ENCODE data around the gene AGBL1.
"Not testable (repeated sequence)": the region's sequence is repeated elsewhere in the genome, so short reads cannot be mapped to it uniquely, and the experiment has no call there.

The AGBL1 gene

DNA sequence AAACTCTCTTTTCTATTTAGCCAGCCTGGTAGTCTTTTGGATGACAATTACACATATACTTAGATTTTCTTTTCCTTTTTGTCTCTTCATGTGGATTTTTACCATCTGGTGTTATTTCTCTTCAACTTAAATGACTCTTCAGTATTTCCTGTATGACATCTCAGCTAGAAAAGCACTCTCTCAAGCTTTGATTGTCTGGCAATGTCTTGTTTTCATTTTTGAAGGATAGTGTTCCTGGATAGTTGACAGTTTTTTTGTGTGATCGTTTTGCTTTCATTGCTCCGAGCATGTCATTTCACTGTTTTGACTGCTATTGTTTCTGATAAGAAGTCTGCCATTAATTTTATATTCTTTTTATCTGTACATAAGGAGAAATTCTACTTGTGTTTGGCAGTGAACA lies 766.4 kb downstream of the AGBL1 start:
- no peak for DNase-seq

DNA sequence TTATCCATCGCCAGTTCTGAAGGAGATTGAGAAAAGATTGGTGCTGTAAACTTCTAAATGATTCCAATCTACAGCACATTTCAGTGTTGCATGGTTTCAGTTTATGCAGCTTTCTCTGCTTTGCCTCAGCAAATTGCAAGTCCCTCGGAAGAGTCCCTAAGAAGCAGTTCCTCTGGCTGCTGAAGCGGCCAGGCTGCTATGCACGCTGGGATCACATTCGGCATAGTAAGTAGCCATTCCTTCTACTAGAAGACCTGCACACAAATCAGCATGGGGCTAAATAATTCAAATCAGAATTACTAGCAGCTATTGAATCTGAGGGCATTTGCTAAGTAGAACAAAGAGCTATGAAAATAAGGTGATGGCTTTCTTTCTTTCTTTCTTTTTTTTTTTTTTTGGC lies 769.5 kb downstream of the AGBL1 start:
- DNase-seq: no peak

DNA sequence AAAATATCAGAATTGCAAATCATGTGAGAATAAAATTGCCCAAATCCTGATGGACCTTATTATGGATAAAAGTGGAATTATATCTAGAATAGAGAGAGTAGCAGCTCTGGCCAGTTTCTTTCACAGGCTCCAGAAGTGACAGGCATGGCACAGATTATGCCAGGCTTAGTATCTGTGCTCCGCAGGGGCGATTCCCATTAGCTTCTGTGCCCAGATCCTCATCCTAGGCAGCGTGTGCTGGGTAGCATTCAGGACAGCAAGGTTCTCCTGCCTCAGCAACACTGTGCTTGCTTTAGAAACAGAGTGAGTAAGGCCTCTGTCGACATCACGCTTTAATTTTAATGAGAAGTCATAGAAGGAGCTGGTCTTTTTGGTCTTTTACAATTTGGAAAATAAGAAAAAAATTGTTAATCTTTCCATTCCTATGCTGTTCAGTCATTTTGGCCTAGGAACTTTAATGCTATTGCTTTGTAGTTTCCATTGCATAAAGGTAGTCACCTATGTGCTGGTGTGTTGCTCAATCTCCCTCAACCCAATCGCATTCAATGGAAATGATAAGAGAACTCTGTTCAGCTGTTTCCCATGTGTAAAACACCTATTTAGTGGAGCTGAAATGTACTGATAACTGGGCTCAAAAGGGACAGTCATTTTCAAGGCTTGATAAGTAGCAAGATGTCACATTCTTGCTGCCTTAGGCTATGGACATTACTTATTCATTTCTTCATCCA lies 770.1 kb downstream of the AGBL1 start:
- DNase-seq: no peak

DNA sequence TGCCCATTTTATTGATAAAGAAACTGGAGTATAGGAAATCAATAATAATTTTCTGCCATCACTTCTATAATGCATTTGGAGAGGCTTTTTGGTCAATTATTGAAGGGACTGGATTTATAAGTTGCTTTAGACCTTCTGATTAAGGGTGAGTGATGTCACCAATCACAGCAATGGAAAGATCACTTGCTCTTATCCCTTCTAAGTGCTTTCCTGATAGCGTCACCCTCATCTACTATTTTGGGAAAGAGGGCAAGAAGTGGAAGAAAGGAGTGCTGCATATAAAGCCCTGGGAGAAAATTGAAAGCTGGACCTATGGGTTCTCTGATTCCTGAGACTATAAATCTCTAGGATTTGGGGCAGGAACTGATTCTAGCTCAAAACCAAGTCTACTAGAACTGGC lies 771.3 kb downstream of the AGBL1 start:
- no peak for DNase-seq

DNA sequence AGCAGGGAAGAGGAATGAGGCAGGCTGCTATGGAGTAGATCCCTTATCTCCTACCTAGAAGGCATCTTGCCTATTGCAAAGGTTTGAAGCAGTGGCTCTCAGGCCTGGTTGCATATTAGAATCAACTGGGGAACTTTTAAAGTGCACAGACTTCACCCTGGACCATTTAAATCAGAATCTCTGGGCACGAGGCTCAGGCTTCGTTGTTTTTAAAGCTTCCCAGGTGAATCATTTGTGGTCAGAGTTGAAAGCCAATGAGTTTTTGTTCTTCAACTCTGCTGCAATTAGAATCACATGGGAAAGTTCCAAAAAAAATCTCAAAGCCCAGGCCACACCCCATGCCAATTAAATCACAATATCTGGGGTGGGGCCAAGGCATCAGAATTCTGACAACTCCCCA lies 773.1 kb downstream of the AGBL1 start:
- no peak for DNase-seq

DNA sequence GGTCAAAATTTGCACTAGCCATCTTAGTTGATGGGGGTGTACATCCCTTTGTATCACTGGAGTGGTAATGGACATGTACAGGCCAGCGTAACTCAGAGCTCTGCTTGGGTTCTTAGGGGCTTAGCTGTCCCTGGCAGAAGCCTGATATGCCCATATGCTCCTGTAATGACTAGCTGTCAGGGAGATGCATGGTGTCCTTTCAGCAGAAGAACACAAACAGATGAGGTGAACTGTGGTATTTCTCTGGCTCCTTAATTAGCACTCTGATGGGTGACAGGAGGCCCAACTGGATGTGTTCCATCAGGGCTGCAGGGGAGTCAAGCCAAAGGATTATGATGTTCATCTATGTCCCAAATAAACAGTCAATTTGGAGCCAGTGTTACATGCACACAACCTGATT lies 774.5 kb downstream of the AGBL1 start:
- no peak for DNase-seq

DNA sequence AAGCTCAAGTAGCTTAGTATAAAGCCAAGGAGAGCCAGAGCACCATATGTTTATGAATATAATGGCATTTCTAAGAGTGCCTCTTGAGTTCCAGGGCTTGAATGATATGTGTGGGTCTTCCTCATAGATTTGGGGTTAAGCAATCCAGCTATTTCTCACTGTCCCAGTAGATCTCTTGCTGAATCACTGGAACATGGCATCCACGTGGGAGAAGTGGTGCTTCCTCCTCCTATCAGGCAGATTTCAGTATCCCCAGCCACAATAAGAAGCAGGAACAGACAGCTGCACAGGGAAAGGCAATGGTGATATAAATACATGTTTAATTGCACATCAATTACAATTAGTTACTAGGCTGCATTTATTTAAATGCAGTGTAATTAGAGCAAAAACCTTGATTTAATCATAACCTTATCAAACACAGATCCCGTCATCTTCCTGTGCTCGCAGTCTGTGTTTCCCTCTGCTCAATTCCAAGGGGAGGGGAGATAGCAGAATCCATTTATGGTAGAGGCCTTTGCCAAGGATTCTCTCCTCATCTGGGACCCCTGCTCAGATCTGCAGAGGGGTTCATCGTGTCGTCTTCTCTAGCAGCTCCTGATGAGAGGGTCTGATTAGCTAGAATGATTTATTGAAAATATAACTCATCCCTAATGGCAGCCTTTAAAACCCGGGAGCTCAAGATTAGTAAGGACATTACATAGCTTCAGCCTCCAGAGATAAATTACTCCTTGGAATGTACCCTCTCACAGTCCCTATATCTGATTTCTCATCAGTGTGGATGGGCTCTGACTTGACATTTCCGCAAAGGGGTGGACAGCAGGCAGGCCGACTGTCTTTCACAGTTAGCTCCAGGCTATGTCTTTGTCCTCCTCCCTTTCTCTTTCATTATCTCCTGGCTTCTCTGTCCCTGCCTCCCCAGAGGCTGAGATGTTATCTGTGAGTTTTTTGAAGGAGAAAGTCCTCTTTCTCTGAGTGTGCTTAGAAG lies 775.9 kb downstream of the AGBL1 start:
- DNase-seq: no peak

DNA sequence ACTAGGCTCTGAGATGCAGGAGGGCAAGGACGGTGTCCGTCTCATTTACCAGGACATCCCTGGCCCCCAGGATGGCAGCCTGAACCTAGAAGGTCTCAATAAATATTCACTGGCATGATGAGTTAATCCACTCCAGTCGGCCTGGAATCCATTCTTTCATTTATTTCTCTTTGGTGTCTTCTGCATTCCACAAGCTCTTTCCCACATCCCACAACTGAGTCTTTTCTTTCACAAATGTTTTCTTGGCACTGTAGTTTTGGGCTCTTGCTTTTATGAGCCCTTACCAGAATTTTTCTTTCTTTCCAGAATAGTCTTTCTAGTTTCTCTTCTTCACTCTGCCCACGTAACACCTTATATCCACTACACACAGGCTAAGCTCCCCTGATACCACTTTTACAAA lies 778.0 kb downstream of the AGBL1 start:
- no peak for DNase-seq

DNA sequence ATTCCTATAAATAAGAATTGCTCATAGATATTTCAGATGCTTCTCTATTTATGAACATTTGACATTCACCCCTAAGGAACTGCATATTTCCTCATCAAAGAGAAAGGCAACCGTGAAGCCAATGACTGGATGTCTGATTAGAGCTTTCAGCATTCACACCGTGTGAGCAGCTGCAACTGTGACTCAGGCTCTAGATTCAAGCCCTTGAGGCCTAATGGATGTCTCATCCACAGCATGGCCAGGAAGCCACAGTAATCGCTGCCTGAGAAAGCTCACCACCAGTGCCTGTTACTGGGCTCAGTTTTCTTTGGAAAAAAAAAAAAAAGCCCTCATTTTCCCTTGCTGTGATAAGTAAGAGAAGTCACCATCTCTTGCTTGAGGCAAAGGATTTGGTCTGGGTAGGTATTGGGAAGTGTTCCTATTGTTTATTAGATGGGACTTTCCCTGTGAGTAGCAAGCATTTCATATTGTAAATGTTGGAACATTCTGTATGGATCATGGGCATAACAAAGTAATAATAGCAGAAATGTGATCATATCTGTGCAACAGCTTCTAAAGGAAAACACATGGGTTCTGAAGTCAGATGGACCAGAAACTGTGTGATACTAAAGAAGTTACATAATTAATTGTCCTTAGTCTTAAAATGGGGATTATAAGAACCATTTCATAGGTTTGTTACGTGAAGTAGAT lies 783.7 kb downstream of the AGBL1 start:
- DNase-seq: peak; percentile 69

DNA sequence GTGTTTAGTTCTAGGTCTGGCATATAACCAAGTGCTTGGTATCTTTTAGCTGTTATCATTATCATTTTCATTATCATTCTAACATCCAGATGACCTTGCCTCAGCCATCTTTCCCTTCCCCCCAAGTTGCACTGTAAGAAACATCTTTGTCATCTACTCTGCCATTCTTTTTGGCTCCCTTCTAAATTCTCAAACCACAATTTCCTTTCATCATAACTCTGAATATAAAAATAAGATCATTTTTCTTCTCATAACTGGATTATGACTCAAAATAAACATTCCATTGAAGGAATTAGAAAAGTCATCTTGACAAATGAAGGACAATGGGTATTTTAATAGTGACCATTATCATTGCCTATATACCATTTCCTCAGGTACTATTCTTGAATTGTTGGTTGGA lies 786.2 kb downstream of the AGBL1 start:
- DNase-seq: no peak

DNA sequence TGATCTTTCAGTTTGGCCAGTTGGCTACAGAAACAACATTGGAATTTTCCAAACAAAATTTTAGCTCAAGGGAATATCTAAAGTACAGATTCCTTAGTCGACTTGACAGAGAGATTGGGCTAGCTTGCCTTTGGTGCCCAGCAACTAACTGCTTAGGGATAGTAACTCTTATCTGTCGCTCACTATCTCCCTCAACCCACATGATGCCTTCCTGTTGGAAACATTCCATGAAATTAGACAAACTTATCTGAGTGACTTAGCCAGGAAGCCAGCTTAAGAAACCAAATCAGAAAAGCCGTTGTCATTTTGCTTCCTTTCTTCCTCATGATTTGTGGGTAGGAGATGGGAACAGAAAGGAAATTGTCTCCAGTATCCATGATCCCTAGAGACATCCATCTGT lies 791.2 kb downstream of the AGBL1 start:
- no peak for DNase-seq

DNA sequence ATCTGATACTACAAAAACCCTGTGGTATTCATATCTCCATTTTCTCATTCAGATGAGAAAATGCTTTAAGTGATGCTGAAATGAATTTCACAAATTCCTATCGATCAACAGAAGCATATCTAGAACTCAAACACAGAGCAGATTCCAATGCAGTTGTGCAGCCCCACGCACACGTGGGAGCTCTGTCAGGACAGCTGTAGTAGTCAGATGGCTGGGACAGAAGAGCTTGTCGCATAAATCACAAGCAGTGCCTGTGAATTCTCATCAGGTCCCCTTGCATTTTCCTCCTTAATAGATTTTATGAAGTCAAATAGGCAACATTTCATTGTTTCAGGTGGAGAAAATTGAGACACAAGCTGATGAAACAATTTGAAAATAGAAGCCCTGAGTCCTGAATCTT lies 792.3 kb downstream of the AGBL1 start:
- DNase-seq: no peak

DNA sequence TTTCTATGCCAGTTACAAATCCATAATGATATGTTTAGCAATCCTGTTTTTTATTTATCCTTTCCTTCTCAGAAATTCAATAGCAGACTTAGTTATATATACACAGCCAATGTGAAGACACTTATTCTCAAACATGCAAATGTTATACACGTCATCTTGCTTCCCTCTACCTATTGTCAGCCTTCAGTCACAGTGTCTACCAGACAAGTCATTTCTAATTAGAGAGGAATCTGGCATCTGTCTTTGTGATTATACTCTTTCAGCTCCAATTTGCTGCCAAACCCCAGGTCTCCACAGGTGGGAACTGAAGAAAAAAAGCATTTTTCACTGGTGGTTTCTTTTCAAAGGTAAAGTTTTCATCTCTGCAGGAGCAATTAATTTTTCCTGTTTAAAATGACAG lies 793.1 kb downstream of the AGBL1 start:
- DNase-seq: no peak

DNA sequence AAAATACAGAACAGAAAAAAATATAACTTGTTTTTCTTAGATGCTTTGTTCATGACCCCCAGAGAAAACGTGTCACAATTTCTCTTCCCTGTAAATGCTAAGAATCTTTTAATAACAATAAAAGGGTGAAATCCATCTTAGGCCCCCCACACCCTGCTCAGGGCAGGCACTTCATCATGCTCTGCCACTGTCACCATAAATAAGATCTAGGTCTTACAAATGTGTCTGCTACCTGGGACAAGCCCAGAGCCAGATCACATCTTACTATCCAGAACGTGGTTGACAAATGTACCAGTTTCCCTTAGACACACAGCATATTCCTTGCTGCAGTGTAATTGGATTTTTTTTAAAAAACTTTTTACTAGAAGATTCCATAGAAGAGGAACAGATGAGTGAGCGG lies 795.4 kb downstream of the AGBL1 start:
- no peak for DNase-seq

DNA sequence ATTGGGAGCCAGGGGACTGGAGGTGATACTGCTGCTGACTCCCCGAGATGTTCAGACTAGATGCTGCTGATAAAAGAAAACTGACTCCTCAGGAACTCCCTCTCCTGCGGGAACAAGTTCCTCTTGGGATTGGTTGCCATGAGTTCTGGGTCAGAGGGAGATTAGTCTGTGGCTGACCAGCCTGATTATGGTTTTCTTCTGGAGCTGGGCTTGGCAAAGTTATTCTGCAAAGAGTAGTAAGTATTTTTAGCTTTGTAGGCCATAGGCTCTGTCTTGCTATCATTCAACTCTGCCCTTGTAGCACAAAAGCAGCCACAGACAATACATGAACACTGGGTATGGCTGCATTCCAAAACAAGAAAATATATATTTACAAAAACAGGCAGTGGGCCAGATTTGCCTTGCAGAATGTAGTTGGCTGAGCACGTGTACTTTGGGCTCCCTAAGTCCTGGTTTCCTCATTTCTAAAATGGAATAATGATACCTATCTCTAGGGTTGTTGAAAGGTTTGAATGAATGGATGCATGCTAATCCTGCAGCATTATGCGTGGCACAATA lies 796.8 kb downstream of the AGBL1 start:
- DNase-seq: no peak

DNA sequence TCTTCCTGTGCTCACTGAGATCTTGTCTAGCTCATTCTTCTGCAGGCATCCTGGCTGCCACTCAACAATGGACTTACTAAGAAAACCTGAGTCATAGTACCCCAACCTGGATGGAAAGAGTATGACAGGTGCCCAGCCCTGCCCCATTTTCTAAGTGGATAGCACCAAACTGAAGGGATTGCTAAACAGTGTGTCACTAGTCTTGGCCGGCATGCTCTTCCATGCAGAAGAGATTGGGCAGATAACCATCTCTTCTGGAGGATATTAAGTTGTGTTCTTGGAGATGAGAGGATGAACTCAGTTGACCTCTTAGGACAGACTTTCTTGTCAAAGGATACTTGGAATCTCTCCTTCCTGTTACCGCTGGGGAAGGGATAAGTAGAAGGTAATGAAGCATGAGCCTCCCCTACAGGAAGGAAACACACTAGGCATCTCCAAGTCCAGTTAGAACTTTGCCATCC lies 797.5 kb downstream of the AGBL1 start:
- DNase-seq: no peak

DNA sequence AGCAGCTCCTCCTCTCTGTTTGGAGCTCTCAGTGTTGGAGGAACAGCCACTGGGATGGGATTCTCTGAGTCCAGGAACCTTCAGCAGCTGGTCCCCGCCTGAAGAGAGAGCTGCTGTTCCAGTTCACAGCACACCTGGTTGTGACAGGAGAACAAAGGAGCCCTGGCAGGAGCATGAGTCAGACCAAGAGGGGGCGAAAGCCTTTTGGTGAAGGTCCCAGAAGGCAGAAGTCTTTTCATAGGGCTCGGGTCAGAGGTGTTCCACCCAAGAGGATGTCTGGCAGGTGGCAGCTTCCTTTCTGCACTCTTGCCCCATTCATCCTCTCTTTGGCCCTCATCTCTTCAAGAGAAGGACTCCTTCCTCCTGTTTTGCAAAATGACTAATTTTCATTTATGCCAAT lies 799.2 kb downstream of the AGBL1 start:
- not testable (repeated sequence) for DNase-seq

DNA sequence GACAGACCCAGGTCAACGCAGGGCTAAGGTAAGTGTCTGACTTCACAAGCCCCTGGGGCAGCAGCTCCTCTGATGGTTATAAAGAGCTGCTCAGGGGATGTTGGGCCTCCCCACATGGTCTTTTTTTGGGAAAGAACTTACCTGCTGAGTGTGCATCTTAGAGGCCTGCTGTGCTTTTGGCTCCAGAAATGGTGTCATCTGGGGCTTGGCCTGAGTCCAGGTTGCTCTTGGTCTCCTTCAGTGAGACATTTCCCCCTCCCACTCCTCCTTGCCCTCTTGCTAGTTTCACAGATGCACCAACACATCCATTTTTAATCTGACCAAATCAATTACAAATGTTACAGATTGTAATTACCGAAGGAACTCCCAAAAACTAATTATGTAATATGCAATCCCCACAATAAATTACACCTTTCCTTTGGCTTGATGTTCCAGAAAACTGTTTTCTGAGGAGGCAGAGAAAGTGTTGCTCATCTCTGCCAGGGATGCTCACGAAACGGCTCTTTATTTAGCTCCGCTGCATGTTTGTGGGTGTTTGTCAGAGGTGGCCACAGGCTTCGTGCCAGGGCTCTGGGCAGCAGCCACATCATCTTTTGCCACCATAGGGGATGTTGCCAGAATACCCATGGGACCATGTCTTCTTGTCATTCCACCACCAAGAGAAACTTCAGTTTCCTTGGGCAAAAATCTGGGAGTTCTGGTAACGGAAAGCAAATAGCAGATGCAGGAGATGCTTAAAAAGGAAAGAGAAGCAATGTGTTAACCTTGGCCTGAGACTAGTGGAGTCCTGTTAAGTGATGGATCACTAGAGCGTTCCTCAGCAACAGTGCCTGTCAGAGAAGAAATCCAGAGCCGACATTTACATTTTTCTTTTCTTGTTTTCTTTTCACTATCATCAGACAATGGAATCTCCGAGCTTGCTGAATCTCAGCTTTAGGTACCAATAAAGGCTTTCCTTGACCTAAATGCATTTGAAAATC lies 799.9 kb downstream of the AGBL1 start:
- no peak for DNase-seq

DNA sequence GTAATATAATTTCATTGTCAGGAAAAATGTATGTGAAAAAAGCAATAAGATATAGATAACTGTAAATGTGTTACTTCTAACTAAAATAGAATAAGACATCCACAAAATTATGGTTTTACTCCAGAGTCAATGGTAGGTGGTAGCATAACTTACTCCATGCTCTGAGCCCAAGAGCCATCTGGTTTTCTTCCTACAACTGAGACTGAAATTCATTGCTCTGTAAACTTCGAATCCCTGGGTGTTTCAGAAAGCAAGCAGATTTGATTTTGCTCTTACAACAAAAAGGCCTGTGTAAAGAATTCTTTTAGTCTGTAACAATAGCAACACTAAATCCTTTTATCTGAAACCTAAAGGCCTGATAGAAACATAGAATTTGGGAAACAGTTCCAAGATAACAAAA lies 805.9 kb downstream of the AGBL1 start:
- DNase-seq: no peak

DNA sequence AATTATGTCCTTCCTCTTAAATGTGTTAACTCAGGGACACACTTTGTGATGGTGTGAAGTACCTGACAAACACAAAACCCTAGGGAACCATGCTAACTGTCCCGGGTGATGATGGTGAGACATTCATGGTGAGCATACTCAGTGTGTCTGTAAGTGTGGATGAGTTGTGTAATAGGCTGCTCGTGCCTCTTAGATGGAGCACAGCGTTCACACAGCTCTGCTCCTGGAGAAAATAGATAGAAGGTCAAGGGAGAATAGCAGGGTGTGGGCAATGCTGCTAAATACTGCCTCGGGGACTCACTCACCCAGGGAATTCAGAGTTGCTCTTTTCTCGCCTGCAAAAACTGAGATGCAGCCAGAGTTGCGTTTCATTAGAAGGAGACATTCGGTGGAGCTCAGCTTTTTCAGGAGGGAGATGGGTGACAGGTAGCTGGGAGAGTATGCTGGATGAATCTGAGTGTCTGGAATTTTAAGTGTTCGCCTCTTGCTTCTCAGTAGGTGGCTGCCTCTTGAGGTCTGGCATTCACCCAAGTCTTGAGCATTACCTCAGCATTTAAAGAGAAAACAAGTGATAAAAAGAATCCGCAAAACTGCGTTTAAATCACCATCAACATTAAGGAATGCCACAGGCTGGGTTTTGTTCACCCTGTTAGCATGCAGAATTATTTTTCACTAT lies 813.2 kb downstream of the AGBL1 start:
- peak; percentile 14 for DNase-seq

DNA sequence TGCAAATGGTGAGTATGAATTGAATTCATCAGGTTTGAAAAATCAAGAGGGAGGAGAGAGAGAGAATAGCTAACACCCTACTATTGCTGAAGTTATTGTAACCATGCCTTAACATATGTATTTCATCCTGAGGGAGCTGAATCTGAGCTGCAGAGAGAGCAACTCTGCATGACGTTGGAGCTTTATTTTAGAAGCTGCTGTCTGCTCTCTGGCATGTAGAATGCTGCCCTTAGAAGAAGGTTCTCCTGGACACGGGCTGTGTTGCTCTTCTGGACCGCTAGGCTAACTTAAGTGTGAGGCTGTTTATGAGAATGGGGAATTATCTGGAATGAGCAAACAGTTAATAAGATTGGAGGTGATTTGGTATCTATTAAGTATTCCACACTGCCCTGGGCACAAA lies 814.6 kb downstream of the AGBL1 start:
- DNase-seq: no peak
